Measurements from ENCODE around the gene EFCAB14. TPM values are rescaled to one million over a fixed set of nuclear protein-coding genes. Genes with fewer than 3 reads are reported as not detected.
"Not testable (repeated sequence)": the region's sequence is repeated elsewhere in the genome, so short reads cannot be mapped to it uniquely, and the experiment has no call there.

The EFCAB14 gene
- total RNA-seq, 1 donor from 2014 or later, result 196 TPM

GRCh38 chr1:46654012-46654411, 64.9 kb downstream of the EFCAB14 start:
- no peak for DNase-seq (ENCODE audit: low spot score)

GRCh38 chr1:46653405-46653958, 65.4 kb downstream of the EFCAB14 start:
- no peak for DNase-seq (ENCODE audit: low spot score)

- no peak for DNase-seq (ENCODE audit: low spot score)
Measured at GRCh38 chr1:46652321-46653100, 66.4 kb downstream of the EFCAB14 start.

GRCh38 chr1:46651152-46651551, 67.8 kb downstream of the EFCAB14 start:
- not testable (repeated sequence) for DNase-seq (ENCODE audit: low spot score)

GRCh38 chr1:46650491-46650890, 68.4 kb downstream of the EFCAB14 start:
- no peak for DNase-seq (ENCODE audit: low spot score)

- DNase-seq (ENCODE audit: low spot score), result no peak
Measured at GRCh38 chr1:46649764-46650163, 69.2 kb downstream of the EFCAB14 start.

- no peak for DNase-seq (ENCODE audit: low spot score)
Measured at GRCh38 chr1:46647611-46648010, 71.3 kb downstream of the EFCAB14 start.

GRCh38 chr1:46646844-46647243, 72.1 kb downstream of the EFCAB14 start:
- no peak for DNase-seq (ENCODE audit: low spot score)

- no peak for DNase-seq (ENCODE audit: low spot score)
Measured at GRCh38 chr1:46646331-46646730, 72.6 kb downstream of the EFCAB14 start.

- no peak for DNase-seq (ENCODE audit: low spot score)
Measured at GRCh38 chr1:46645815-46646214, 73.1 kb downstream of the EFCAB14 start.

GRCh38 chr1:46643368-46643775, 75.5 kb downstream of the EFCAB14 start:
- no peak for DNase-seq (ENCODE audit: low spot score)

GRCh38 chr1:46642115-46642680, 76.7 kb downstream of the EFCAB14 start:
- no peak for DNase-seq (ENCODE audit: low spot score)

- no peak for DNase-seq (ENCODE audit: low spot score)
Measured at GRCh38 chr1:46639547-46639946, 79.4 kb downstream of the EFCAB14 start.

- no peak for DNase-seq (ENCODE audit: low spot score)
Measured at GRCh38 chr1:46638921-46639320, 80.0 kb downstream of the EFCAB14 start.

GRCh38 chr1:46637444-46638083, 81.3 kb downstream of the EFCAB14 start:
- DNase-seq (ENCODE audit: low spot score), result no peak

GRCh38 chr1:46635205-46635604, 83.7 kb downstream of the EFCAB14 start:
- no peak for DNase-seq (ENCODE audit: low spot score)

GRCh38 chr1:46630719-46631118, 88.2 kb downstream of the EFCAB14 start:
- no peak for DNase-seq (ENCODE audit: low spot score)

Other genes starting within 250 kb of the EFCAB14 start
- not detected for gene DMBX1, start 229.3 kb downstream of the EFCAB14 start, total RNA-seq
- gene KNCN, start 167.5 kb downstream of the EFCAB14 start, total RNA-seq, result not detected
- gene MKNK1, start 114.8 kb downstream of the EFCAB14 start, total RNA-seq, result 66.9 TPM
- gene MOB3C, start 102.3 kb downstream of the EFCAB14 start, total RNA-seq, result 27.9 TPM
- 42.5 TPM for gene ATPAF1, start 50.8 kb downstream of the EFCAB14 start, total RNA-seq
- 0.39 TPM for gene TEX38, start 47.3 kb downstream of the EFCAB14 start, total RNA-seq
- 358 TPM for gene CYP4B1, start 79.9 kb upstream of the EFCAB14 start, total RNA-seq
- not detected for gene CYP4A11, start 222.4 kb upstream of the EFCAB14 start, total RNA-seq